Type B pancreatic cell (in vitro differentiated cells): ENCODE results near the gene FURIN. TPM values are rescaled to one million over a fixed set of nuclear protein-coding genes. Genes with fewer than 3 reads are reported as not detected.

Experiments used
- DNase-seq: peaks from one replicate; pipeline ENCODE4 v3.0.0; 2021; ENCODE audit warnings: mixed read lengths; ENCODE audit not compliant: unreplicated experiment; ENCODE audit errors: extremely low spot score
- H3K27ac Mint-ChIP-seq: 2 replicates; pipeline ENCODE4 v1.8.0; 2021; ENCODE audit warnings: mild to moderate bottlenecking, mixed read lengths
- H3K27me3 Mint-ChIP-seq: 2 replicates; pipeline ENCODE4 v1.8.0; 2021; ENCODE audit warnings: mixed read lengths
- H3K36me3 Mint-ChIP-seq: 2 replicates; pipeline ENCODE4 v1.8.0; 2021; ENCODE audit warnings: mixed read lengths
- H3K4me1 Mint-ChIP-seq: one replicate; pipeline ENCODE4 v1.8.0; 2021; ENCODE audit warnings: mixed read lengths; ENCODE audit not compliant: unreplicated experiment
- H3K4me3 Mint-ChIP-seq: 2 replicates; pipeline ENCODE4 v1.8.0; 2021; ENCODE audit warnings: mild to moderate bottlenecking, mixed read lengths
- H3K9me3 Mint-ChIP-seq: 2 replicates; pipeline ENCODE4 v1.8.0; 2021; ENCODE audit warnings: mixed read lengths
- CTCF ChIP-seq: fragments of 200-600 bp; sonication (generic); conservative IDR thresholded peaks from 2 replicates; pipeline ENCODE4 v1.5.0; 2021; ENCODE audit warnings: antibody characterized with exemption, mild to moderate bottlenecking
- total RNA-seq: library from RNA; stranded (reverse); gene quantifications from 2 replicates; pipeline ENCODE4 v1.2.1, GENCODE V29; 2021; ENCODE audit warnings: low replicate concordance

Gene FURIN
- total RNA-seq, 1 donor from 2014 or later, result 37.7 TPM

GRCh38 chr15:90911906-90912769, 43.8 kb downstream of the FURIN start:
- Mint-ChIP-seq H3K4me3 (no peak overlapping the region), H3K27me3 (no peaks in the 10 kb centered on the region), H3K27ac (no peak overlapping the region), H3K36me3 (peaks cover 4% of the 10 kb centered on the region), H3K4me1 (no peaks in the 10 kb centered on the region), H3K9me3 (no peaks in the 10 kb centered on the region)
- no peak for TF ChIP-seq CTCF
- DNase-seq, result no peak

- peaks cover 4% of the 10 kb centered on the region for H3K36me3 Mint-ChIP-seq
- H3K9me3 Mint-ChIP-seq, result no peaks in the 10 kb centered on the region
- no peaks in the 10 kb centered on the region for H3K27me3 Mint-ChIP-seq
- TF ChIP-seq CTCF, result no peak
- no peak overlapping the region for H3K4me3 Mint-ChIP-seq
- no peak for DNase-seq
- H3K27ac Mint-ChIP-seq, result no peak overlapping the region
- no peaks in the 10 kb centered on the region for H3K4me1 Mint-ChIP-seq
Observed at GRCh38 chr15:90912770-90913075, 44.3 kb downstream of the FURIN start.

- no peak for TF ChIP-seq CTCF
- H3K27ac Mint-ChIP-seq, result no peak overlapping the region
Observed at GRCh38 chr15:90913398-90913944, 45.1 kb downstream of the FURIN start.

GRCh38 chr15:90914305-90915080, 46.1 kb downstream of the FURIN start:
- DNase-seq, result no peak
- Mint-ChIP-seq H3K27me3 (no peaks in the 10 kb centered on the region), H3K4me1 (no peaks in the 10 kb centered on the region), H3K9me3 (no peaks in the 10 kb centered on the region), H3K36me3 (peaks cover 6% of the 10 kb centered on the region), H3K27ac (no peak overlapping the region), H3K4me3 (no peak overlapping the region)
- TF ChIP-seq CTCF, result no peak

More at GRCh38 chr15:90913398-90913944, 45.1 kb downstream of the FURIN start:
- DNase-seq, result no peak
- H3K4me1 Mint-ChIP-seq, result no peaks in the 10 kb centered on the region
- no peaks in the 10 kb centered on the region for H3K27me3 Mint-ChIP-seq
- no peak overlapping the region for H3K4me3 Mint-ChIP-seq
- H3K9me3 Mint-ChIP-seq, result no peaks in the 10 kb centered on the region
- peaks cover 6% of the 10 kb centered on the region for H3K36me3 Mint-ChIP-seq

GRCh38 chr15:90915216-90915807, 46.9 kb downstream of the FURIN start:
- no peak for TF ChIP-seq CTCF
- peaks cover 12% of the 10 kb centered on the region for H3K36me3 Mint-ChIP-seq
- no peak for DNase-seq
- H3K4me3 Mint-ChIP-seq, result no peak overlapping the region
- H3K9me3 Mint-ChIP-seq, result no peaks in the 10 kb centered on the region
- H3K4me1 Mint-ChIP-seq, result no peaks in the 10 kb centered on the region
- H3K27me3 Mint-ChIP-seq, result no peaks in the 10 kb centered on the region
- H3K27ac Mint-ChIP-seq, result no peak overlapping the region
